ENCODE measurements around the gene POLD3. TPM values are rescaled to one million over a fixed set of nuclear protein-coding genes. Genes with fewer than 3 reads are reported as not detected.

Gene POLD3, protein sequence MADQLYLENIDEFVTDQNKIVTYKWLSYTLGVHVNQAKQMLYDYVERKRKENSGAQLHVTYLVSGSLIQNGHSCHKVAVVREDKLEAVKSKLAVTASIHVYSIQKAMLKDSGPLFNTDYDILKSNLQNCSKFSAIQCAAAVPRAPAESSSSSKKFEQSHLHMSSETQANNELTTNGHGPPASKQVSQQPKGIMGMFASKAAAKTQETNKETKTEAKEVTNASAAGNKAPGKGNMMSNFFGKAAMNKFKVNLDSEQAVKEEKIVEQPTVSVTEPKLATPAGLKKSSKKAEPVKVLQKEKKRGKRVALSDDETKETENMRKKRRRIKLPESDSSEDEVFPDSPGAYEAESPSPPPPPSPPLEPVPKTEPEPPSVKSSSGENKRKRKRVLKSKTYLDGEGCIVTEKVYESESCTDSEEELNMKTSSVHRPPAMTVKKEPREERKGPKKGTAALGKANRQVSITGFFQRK
- total RNA-seq, result 46.7 and 48.9 TPM in 2 replicates

DNA sequence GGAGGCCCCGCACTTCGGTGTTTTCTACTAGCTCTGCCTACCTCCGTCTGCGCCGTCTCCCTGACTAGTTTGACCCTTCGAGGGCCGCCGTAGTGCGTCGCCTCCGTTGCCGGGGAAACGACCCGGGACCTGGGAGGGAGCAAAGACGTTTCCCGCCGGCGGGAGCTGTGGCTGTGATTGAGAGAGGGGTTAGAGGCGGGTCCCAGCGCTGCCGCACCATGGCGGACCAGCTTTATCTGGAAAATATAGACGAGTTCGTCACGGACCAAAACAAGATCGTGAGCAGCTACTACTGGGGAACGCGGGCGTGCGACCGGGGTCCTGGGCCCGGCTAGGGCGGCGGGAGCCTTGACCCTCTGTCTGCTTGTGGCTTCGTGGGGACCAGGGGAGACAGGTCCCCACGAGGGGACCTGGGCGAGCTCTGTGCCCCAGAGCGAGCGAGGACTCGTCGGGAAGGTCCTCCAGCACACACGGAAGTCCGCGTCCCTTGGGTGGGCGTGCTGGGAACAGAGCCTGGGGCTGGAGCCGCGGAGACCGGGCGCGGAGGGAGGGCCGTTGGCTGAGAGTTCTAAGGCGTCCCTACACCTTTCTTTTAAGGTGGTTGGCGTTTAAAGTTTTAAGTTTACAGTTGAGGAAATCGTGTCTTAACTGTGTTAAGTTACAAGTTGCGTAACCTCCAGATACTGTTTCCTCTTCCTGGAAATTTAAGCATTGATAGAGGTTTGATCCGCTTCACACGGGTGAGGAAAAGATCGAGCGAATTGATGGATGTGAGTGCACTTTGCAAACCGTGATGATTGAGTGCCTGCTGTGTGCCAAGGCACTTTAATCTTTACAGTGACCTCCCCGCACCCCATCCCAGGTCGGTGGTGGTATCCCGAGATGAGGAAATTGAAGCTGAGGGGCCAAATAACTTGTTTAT lies at the start of gene POLD3:
TSS of gene POLD3 (plus strand) at position 142 of the 922 bp plus-strand sequence. CDS start at position 219, 77 bp downstream.
- intact Hi-C loops (cut with micrococcal nuclease), result loop anchor here (1.0 kb wide), 2 partner anchors 99 to 194 kb away; partner anchors contain the start of genes LIPT2 and PGM2L1

DNA sequence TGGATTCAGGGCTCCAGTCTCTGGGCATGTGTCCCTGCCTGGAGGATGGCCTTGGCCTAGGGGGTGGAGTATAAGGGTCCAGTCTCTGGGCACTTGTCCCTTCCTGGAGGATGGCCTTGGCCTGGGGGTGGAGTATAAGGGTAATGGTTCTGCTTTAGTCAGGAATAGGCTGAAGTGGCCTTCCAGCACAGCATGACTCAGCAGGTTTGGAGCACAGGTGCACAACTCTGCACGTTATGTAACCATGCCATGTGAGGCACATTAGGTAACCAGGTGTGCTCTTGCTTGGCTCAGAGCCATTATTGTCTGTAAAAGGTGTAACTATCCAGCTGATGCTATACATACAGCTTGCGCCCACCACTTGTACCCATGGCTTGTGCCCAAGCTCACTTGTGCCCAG lies 48.4 kb upstream of the POLD3 start:
- intact Hi-C loops (cut with micrococcal nuclease), result no loop called here

DNA sequence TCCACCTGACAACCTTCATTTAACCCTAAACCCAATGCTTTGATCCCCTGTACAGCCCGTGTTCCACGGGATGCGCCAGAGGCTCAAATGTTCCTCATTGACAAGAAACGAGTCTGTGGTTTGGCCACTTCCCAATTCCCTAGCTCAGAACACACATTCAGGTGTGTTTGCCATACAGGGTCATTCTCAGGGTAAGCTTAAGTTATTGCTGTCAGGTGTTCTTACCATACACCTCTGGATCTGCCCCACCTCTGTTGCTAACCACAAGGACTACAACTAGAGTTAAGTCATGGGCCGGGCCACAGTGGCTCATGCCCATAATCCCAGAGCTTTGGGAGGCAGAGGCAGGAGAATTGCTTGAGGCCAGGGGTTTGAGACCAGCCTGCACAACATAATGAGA lies 45.6 kb upstream of the POLD3 start:
- intact Hi-C loops (cut with micrococcal nuclease), result no loop called here

DNA sequence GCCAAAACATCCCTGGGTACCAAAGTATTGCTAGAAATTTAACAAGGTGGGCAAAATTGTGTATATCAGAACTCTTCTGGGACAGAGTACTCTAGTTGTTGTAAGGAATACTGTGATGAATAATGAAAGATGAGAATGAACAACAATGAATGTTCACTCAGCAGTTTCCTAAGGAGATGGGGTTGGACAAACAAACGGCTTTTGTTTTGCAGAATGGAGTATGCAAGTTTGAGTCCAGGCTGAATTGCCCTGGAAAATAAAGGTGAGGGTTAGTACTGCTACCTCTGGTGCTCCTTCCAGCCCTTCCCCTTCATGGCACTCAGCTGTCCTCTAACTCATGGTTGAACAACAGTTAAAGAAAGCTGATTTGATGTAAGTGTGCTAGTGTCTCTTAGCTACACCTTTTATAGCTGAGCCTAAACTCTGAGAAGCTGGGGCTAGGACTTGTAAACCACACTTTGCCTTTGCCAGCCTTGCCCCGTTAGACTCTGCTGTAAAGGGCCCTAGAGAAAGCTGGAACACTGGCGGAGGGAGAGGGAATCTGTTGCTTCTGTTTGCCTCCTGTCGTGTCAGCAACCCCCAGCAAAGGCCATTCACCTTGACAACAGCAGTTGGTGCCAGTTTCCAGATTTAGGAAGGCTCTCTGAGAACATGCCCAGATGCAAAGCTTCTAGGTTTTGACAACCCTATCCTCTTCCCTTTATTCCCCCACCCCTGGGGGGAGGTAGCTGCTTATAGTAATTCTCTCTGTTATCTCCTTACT lies 41.2 kb upstream of the POLD3 start:
- intact Hi-C loops (cut with micrococcal nuclease), result no loop called here

DNA sequence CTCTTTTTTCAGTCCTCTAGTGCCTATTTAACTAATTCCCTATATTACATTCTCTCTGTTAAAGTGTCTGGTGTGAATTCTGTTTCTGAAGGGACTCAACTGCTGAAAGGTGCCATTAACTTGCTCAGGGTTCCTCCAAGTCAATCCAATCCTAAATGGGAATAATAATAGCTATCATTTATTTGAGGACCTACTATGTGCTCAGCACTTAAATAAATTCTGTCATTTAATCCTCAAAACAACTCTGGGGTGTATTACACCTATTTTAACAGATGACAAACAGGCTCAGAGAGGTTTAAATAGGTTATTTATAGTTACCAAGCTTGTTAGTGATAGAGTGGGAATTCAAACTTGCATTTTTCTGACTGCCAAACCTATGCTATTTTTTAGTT lies 40.6 kb upstream of the POLD3 start:
- intact Hi-C loops (cut with micrococcal nuclease), result no loop called here

DNA sequence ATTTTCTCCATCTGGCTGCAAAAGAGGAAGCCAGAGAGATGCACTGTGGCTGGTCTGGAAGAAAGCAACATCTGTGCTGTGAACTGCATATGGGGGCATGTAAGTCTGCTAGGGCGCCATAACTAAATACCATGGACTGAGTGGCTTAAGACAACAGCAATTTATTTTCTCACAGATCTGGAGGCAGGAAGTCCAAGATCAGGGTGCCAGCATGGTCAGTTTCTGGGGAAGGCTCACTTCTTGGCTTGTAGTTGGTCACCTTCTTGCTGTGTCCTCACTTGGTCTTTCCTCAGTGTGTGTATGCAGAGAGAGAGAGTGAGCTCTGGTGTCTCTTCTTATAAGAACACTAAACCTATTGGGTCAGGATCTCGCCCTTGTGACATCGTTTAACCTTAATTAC lies 34.9 kb upstream of the POLD3 start:
- intact Hi-C loops (cut with micrococcal nuclease), result no loop called here

DNA sequence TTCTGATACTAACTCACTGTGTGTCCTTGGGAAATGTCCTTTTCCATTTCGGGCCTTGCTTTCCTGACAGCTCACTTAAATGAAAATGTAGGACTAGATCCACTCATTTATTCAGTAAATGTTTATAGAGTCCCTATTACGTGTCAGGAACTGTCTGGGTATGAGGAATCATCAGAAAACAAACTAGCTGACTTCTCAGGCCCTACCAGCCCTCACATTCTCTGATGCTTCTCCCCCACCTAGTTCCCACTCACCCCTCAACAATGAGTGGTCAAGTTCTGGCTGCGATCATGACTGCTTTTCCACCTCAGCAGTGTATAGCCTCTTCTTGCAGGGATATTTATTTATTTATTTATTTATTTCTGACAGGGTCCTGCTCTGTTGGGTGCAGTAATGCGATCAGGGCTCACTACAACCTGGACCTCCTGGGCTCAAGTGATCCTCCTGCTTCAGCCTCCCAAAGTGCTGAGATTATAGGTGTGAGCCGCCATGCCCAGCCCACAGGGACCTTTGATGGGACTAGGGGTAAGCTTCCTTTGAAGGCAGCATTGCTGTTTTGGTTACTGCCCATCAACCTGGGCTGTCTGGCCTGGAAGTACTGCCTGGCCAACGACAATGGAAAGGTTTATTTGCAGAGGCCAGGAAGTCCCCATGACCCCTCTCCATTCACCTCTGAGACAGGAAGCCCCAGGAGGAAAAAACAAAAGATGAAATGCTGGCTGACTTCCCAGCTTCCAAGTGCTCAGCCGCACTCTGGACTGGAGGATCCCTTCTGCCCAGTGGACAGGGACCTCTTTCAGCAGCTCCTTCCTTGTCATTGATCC lies 33.1 kb upstream of the POLD3 start:
- intact Hi-C loops (cut with micrococcal nuclease), result no loop called here

DNA sequence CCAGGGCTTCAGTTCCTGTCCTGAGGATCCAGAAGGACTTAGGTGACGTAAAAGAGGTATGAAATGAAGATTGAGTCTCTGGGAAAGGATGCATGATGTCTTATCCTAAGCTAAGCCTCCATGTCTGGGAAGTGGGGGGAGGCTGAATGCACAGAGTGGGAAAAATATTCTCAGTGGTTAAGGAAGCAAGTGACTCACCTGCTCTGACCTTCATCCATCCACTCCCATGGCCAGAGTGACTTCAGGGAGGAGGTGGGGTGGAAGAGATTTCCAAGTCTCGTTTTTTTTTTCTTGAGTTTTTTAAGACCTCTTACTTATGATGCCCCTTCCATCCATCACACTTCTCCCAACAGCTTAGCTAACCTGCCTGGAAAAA lies 32.5 kb upstream of the POLD3 start:
- intact Hi-C loops (cut with micrococcal nuclease), result no loop called here

DNA sequence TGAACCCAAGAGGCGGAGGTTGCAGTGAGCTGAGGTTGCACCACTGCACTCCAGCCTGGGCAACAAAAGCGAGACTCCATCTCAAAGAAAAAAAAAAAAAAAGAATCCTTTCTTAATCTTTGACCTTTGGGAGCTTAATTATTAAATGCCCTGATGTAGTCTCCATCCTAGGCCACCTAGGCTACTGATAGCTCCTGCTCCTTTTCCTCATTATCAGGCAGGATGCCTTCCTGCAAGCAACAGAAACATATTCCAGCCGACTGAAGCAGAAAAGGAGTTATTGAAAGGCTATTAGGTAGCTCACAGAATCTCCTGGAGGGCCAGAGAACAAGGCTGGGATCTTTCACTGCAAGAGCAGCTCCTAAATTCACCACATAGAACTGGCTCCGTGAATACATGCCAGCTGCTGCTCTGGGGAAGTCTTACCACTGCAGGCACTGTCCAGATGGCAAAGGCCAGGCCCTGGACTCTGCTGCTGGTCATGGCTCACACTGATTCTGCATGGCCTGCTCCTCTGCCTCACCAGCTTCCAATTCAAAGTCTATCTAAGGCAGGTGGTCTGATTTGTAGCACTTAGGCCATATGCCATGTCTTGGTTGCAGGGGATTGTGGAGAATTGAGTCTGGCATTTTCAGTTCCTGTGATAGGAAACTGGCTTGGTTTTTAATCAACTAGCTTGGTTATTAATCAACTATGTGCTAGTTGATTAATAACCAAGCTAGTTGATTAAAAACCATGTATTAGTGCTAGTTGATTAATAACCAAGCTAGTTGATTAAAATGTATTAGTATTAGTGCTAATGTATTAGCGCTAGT lies 26.0 kb upstream of the POLD3 start:
- intact Hi-C loops (cut with micrococcal nuclease), result no loop called here

DNA sequence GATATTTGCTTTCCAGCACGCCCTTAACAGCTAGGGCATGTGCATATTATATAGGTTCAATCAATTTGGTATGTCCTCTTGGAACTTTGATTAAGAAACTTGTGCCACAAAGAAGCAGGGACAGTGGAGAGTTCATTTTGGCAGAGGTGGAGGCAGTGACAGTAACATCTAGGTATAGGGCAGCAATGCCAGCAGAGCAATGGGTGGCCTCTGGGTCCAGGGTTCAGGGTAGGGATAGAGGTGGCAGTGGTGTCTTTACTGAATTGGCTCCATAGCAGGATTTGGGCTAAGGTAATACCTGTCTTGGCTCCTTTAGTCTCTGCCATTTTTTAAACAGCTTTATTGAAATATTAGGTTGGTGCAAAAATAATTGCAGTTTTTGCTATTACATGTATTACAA lies 24.4 kb upstream of the POLD3 start:
- intact Hi-C loops (cut with micrococcal nuclease), result no loop called here

DNA sequence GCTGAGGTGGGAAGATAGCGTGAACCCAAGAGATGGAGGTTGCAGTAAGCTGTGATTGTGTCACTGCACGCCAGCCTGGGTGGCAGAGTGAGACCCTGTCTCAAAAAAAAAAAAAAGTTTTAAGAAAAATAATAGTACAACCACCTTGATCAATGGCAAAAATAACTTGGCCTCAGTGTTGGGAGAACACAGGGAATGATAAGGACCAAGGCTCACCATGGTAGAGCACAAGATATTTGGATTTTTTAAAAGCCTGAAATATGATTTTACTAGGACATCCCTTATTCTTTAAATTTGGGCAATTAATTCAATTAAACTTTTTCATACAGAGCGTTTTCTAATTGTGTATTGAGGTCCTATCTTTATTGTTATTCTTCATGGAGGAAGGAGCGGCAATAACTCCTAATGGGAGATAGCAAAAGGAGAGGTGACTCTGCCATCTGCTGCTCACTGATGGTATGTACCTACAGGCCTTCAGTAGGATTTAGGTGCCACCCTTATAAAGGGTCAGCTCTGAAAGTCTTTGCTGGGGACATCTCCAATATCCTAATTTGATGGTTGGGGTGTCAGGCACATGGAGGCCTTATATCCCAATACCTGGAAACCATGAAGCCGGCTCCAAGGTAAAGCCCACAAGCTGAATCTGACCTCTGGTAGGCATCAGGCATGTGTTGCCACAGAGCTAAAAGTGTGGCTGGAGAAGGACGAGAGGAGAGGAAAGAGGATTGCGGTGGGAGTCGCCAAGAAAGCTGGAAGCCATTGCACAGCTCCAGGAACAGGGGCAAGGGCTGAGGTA lies 21.9 kb upstream of the POLD3 start:
- intact Hi-C loops (cut with micrococcal nuclease), result loop anchor here (1.0 kb wide), 1 partner anchor 117 kb away; no protein-coding TSS in a partner anchor

DNA sequence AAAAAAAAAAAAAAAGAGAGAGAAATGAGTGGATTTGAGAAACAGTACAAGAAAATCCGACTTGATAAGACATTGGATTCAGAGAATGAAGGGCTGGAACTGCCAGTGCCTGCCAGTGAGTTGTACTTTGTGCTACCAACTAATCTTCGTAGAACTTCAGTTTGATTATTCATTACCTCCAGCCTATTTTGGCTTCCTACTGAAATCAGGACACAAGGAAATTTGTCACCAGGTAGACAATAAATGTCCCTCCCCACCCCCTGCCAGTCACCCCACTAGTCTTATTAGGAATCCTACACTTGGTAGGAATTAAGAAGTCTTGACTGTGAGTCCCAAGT lies 21.4 kb upstream of the POLD3 start:
- intact Hi-C loops (cut with micrococcal nuclease), result no loop called here

DNA sequence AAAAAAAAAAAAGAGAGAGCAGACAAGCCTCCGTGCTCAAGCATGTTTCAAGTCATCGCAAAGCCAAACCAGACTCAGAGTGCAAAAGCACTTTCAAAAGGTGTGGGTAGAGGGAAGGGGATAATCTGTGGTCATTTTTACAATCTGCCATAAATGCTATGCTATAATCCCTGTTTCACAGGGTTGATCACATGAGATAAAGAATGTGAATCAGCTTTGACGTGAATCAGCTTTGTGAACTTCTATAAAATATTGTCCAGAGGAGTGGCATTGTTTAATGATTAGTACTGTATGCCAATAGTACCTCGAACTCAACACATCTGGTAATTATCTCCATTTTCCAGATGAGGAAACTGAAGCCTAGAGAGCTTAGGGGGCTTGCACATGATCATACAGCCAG lies 20.0 kb upstream of the POLD3 start:
- intact Hi-C loops (cut with micrococcal nuclease), result no loop called here

DNA sequence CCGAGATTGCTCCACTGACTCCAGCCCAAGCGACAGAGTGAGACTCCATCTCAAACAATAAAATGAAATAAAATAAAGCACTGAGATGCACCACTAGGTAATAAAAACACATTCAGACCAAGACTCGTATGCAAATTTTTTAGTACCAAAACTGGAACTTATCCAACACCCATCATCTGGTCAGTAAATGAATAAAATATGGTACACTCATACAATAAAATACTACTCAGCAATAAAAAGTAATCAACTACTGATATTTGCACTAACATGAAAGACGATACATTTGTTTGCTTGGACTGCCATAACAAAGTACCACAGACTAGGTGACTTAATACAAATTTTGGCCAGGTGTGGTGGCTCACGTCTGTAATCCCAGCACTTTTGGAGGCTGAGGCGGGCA lies 17.8 kb upstream of the POLD3 start:
- intact Hi-C loops (cut with micrococcal nuclease), result no loop called here

DNA sequence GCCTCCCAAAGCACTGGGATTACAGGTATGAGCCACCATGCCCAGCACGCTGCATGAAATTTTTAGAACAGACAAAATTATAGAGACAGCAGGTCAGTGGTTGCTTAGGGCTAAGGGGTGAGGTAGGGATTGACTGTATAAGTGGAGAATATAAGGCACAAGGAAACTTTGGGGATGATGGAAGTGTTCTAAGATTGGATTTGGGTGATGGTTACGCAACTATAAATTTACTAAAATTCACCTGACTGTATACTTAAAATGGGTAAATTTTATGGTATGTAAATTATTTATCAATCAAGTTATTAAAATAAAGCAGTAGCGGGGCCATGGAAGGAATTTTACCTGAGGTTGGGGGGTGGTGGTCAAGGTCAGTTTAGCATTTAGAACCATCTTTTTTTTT lies 16.4 kb upstream of the POLD3 start:
- intact Hi-C loops (cut with micrococcal nuclease), result no loop called here

DNA sequence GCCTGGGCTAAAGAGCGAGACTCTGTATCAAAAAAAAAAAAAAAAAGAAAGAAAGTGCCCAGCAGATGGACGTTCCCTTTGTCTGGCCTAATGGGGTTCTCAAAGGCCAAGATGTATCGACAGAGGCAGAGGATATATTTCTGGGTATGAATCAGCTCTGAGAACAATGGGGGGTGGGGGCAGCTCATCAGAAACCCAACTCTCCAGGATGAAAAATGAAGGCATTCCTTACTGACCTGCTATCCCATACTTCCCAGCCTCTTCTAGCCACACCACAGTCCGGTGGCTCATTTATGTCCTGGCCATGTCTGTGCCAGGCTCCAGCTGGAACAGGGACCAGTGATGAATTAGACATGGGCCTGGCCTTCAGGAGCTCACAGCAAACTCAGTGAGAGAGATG lies 15.2 kb upstream of the POLD3 start:
- intact Hi-C loops (cut with micrococcal nuclease), result no loop called here

DNA sequence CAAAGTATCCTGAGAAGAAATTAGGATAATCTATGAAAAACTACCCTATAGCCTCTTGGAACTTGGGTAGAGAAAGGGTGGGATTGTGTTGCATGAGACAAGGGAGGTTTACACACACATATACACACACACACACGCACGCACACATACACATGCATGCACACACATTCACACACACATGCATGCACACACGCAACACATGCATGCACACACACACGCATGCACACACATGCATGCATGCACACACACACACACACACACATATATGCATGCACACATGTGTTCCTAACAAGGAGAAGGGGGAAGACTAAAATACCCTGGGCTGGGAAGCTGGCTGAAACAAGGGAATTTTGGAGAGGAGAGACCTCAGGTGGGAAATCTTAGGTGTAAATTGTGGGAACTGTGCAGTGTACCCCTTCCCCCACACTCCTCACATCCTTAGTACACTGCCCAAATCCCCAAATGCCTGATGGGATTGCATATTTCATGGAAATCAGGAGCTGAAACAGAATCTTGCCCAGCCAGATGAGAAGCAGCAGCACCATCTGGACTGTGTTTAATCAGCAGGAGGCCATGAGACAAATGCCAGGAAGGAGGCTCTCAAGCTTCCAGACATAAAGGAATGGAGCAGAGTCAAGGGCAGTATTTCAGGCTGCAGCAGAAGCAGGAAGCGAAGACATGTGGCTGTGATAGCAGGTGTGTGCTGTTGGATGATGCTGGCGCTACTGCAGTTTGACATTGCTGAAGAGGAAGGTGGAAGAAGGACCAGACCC lies 14.6 kb upstream of the POLD3 start:
- intact Hi-C loops (cut with micrococcal nuclease), result no loop called here

DNA sequence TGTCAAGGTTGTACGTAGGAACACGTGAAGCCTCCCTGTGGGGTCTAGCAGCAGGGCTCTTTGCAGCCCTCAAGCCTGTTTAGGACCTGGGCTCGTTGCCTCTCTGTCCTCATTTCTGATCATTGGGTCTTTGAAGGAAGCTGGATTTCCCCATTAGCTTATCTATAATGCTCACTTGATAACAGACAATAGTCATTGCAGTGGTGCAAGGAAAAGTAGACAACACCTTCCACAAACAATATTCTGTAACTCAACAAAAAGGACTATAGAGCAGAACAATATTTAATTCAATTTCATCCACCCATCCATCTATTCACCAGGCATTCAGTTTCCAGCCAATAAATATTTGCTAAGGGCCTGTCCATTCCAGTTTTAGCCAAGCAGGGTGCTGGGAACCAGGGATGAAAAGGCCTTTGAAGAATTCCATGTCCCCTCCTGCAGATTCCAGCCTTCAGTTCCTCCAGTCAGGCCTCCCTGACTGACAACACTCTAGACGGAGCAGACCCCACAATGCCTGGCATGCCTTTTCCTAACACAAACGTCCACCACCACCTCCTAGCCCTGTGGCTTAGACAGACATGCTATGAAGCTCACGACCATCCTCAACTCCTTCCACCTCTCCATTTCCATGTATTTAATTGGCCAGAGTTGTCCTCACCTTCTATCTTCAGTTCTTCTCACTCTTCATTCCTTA lies 12.7 kb upstream of the POLD3 start:
- intact Hi-C loops (cut with micrococcal nuclease), result no loop called here
